SJSA1 (cell line): Measurements from ENCODE around the gene FYN. TPM values are rescaled to one million over a fixed set of nuclear protein-coding genes. Genes with fewer than 3 reads are reported as not detected.

Source experiments
- DNase-seq, 2 experiments: peaks; one replicate each; pipeline ENCODE4 v3.0.0-alpha.2; 2015 to 2020; ENCODE audit warnings: low spot score in 2 of 2, low read depth in 1 of 2
- H3K27ac ChIP-seq: fragments of 250-450 bp; sonication (Bioruptor Pico); 2 replicates; pipeline ENCODE4 v1.5.1; 2020; ENCODE audit warnings: mild to moderate bottlenecking, moderate library complexity
- H3K27me3 ChIP-seq: fragments of 250-450 bp; sonication (Bioruptor Pico); replicated peaks from 2 replicates; pipeline ENCODE4 v1.5.1; 2020; ENCODE audit warnings: mild to moderate bottlenecking, moderate library complexity
- H3K36me3 ChIP-seq: fragments of 250-450 bp; sonication (Bioruptor Pico); 2 replicates; pipeline ENCODE4 v1.5.1; 2020; ENCODE audit warnings: mild to moderate bottlenecking
- H3K4me1 ChIP-seq: fragments of 250-450 bp; sonication (Bioruptor Pico); replicated peaks from 2 replicates; pipeline ENCODE4 v1.6.1; 2021; ENCODE audit warnings: mild to moderate bottlenecking
- H3K4me3 ChIP-seq: fragments of 250-450 bp; sonication (Bioruptor Pico); 2 replicates; pipeline ENCODE4 v1.5.1; 2020; ENCODE audit warnings: mild to moderate bottlenecking
- H3K9me3 ChIP-seq: fragments of 250-450 bp; sonication (Bioruptor Pico); replicated peaks from 2 replicates; pipeline ENCODE4 v1.5.1; 2020; ENCODE audit warnings: mild to moderate bottlenecking
- total RNA-seq: library from RNA; depleted of rRNA; stranded (reverse); fragments of >200 nt; shearing (Covaris generic); gene quantifications from 2 replicates; pipeline ENCODE4 v1.2.3, GENCODE V29; 2014

The FYN gene
- total RNA-seq, 1 experiment from 2014 or later, result 53.4 TPM

- Histone ChIP-seq H3K27me3 (no peaks in the 10 kb centered on the region), H3K4me3 (no peak overlapping the region), H3K4me1 (peaks cover 24% of the 10 kb centered on the region), H3K9me3 (no peaks in the 10 kb centered on the region), H3K27ac (no peak overlapping the region), H3K36me3 (no peaks in the 10 kb centered on the region)
- DNase-seq, result no peak
These were observed 62.7 kb downstream of the FYN start for GRCh38 chr6:111810294-111811131.

DNA sequence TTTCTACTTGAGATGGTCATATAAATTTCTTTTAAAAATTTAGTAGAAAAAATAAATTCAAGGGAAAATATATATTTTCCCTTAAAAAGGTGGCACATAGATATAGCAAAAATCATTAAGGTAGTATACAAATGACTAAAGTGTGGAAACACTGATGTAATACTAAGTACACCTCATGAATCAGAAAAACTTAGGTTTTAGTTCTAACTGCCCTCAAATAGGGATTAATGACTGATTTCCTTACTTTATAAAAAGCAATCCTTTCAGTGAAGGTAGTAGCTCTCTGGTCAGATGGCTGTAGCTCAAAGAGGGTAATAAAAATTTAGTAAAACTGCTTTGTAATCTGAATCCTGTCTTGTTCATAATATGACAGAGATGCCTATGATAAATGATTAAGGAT is 63.5 kb downstream of the FYN start:
- no peaks in the 10 kb centered on the region for H3K27me3 ChIP-seq
- H3K4me3 ChIP-seq, result no peak overlapping the region
- no peaks in the 10 kb centered on the region for H3K9me3 ChIP-seq
- no peak for DNase-seq
- peaks cover 31% of the 10 kb centered on the region for H3K4me1 ChIP-seq
- no peak overlapping the region for H3K27ac ChIP-seq
- no peaks in the 10 kb centered on the region for H3K36me3 ChIP-seq

DNA sequence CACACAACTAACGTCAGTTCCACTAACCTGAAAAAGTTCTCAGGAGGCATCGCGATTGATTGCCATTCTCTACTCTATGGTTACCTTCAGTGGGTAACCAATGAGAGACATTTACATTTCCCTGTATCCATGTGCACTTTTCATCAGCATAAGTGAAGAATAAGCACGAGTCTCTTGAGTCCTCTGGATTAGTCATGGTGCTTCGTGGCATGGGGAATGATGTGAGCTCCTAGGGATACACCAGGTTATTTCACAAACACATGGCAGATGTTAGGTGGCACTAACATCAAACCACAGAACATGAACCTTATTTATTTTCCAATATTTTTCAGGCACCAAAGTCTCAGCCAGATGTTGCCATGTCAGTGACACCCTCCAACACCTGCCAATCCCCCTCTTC is 64.0 kb downstream of the FYN start:
- no peaks in the 10 kb centered on the region for H3K27me3 ChIP-seq
- DNase-seq, result no peak
- peaks cover 36% of the 10 kb centered on the region for H3K4me1 ChIP-seq
- H3K4me3 ChIP-seq, result no peak overlapping the region
- H3K36me3 ChIP-seq, result no peaks in the 10 kb centered on the region
- no peaks in the 10 kb centered on the region for H3K9me3 ChIP-seq
- no peak overlapping the region for H3K27ac ChIP-seq

- Histone ChIP-seq H3K4me3 (no peak overlapping the region), H3K9me3 (no peaks in the 10 kb centered on the region), H3K27ac (no peak overlapping the region), H3K27me3 (no peaks in the 10 kb centered on the region), H3K36me3 (no peaks in the 10 kb centered on the region), H3K4me1 (peaks cover 41% of the 10 kb centered on the region)
- no peak for DNase-seq
These were observed 64.8 kb downstream of the FYN start for GRCh38 chr6:111808493-111808892.

- Histone ChIP-seq H3K27me3 (no peaks in the 10 kb centered on the region), H3K36me3 (no peaks in the 10 kb centered on the region), H3K4me1 (peaks cover 36% of the 10 kb centered on the region), H3K27ac (no peak overlapping the region), H3K9me3 (no peaks in the 10 kb centered on the region), H3K4me3 (no peak overlapping the region)
- no peak for DNase-seq
These were observed 66.4 kb downstream of the FYN start for GRCh38 chr6:111806561-111807497.

DNA sequence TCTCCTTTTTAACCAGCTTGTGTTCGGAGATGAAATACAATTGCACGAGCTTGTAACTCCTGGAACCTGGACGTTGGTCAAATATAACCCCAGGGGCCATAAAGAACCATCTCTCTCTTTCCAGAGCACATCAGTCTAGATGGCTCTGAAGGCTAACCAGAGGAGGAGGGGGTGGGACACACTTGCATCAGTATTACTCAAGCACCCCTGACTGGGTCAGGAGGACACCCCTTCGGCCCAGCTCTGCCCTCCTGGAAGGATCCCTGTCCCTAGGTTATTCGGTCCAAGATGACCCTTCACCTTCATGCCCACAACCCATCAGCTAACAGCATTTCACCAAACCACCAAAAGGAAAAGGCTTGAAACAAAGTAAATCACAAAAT is 67.1 kb downstream of the FYN start:
- no peaks in the 10 kb centered on the region for H3K36me3 ChIP-seq
- H3K4me3 ChIP-seq, result no peak overlapping the region
- no peaks in the 10 kb centered on the region for H3K9me3 ChIP-seq
- DNase-seq, result no peak
- no peaks in the 10 kb centered on the region for H3K27me3 ChIP-seq
- no peak overlapping the region for H3K27ac ChIP-seq
- peaks cover 36% of the 10 kb centered on the region for H3K4me1 ChIP-seq

DNA sequence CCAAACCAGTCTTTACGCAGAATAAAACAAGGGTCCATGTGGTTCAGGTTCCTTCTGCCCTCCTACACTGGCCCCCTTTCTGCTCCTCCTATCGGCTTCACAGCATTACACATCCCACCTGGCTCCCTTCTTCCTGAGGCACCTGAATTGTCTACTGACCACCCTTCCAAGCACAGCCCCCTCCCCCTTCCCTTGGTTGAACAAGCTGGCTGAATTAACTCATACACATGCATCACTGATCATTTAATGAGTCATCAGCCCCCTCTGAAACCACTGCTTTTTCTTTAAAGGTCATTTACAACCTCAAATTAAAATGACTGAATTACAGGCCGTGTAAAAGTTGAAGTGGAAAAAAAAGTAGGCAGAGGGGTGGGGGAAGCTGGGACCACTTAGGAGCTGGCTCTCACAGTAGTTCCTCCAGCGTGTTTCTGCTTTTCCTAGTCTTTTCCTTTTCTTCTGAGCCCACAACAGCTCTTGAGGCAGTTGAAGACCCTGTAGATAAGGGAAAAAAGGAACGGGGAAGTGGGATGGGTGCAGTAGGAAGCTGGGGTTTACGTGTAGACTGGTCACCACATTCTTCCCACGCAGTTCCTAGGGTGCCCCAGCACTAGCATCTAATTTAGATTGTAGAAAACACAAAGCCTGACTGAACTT is 67.6 kb downstream of the FYN start:
- H3K36me3 ChIP-seq, result no peaks in the 10 kb centered on the region
- peak in 1 of 2 experiments; percentile 36 for DNase-seq
- H3K27ac ChIP-seq, result no peak overlapping the region
- no peaks in the 10 kb centered on the region for H3K9me3 ChIP-seq
- no peak overlapping the region for H3K4me3 ChIP-seq
- peaks cover 36% of the 10 kb centered on the region for H3K4me1 ChIP-seq
- no peaks in the 10 kb centered on the region for H3K27me3 ChIP-seq

DNA sequence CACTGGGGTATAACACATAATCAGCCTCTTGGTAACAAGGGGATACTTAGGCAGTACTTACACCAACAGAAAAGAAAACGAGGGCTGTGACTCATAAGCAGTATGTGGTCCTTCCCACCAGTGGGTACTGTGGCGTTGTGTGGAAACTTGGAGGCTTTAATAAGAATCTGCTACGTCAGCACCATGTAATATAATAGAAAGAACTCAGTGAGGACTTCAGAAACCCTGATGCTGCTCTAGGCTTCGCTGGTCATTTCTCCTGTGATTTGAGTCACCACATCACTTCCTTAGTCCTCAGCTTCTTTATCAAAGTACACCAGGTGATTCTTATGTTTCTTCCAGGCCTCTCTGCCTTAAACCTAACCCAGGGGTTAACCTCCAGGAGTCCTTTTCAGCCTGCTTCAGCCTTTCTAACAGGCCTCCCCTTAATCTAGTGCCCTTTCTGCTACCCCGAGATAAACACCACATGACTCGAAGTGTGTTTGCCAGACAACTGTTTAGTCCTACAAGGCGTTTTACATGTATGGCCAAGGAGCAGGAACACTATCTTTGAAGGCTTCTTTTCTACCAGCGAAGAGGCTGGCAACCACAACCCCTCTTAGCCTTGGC is 68.5 kb downstream of the FYN start:
- Histone ChIP-seq H3K4me1 (peaks cover 36% of the 10 kb centered on the region), H3K9me3 (no peaks in the 10 kb centered on the region), H3K27me3 (no peaks in the 10 kb centered on the region), H3K36me3 (no peaks in the 10 kb centered on the region), H3K27ac (peak overlapping the region; percentile 56), H3K4me3 (no peak overlapping the region)
- peak; percentile 62 to 66 for DNase-seq

- Histone ChIP-seq H3K36me3 (0 out of 2 replicates have a peak, but pooled peaks cover 5% of the 10 kb centered on the region), H3K27me3 (no peaks in the 10 kb centered on the region), H3K4me3 (no peak overlapping the region), H3K4me1 (peaks cover 37% of the 10 kb centered on the region), H3K27ac (peak overlapping the region; percentile 56), H3K9me3 (no peaks in the 10 kb centered on the region)
- DNase-seq, result peak in 1 of 2 experiments; percentile 80
These were observed 69.4 kb downstream of the FYN start for GRCh38 chr6:111803804-111804203.

GRCh38 chr6:111803371-111803770 is 69.9 kb downstream of the FYN start:
- Histone ChIP-seq H3K9me3 (no peaks in the 10 kb centered on the region), H3K4me1 (peaks cover 41% of the 10 kb centered on the region), H3K4me3 (no peak overlapping the region), H3K27ac (0 out of 2 replicates have a peak overlapping the region, but pooled peaks have one; percentile 56), H3K36me3 (0 out of 2 replicates have a peak, but pooled peaks cover 5% of the 10 kb centered on the region), H3K27me3 (no peaks in the 10 kb centered on the region)
- no peak for DNase-seq

DNA sequence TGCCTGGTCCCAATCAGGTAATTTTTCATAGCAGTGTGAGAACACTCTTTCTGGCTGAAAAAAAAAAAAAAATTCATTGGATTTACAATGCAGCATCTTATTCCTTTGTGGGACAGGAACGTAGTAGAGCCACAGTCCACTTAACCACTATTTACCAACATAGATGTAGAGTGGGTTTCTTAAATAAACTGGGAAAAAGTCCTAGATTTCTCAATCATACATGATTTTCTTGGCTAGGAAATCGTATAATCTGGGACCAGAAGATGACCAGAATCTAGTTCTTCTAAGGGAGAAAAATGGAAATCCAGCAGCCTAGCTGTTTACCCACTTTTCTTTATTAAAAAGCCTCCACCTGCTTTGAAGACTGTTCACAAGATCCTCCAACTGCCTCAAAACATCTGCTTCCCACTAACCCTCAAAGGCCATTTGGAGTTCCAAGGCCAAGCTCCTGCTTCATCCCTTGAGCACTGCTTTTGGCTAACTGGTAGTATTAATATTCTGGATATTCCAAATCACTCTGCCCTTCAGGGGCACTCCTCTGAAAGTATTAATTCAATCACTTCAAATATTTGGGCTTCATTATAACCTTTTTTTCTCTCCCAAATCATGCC is 70.4 kb downstream of the FYN start:
- Histone ChIP-seq H3K4me3 (no peak overlapping the region), H3K9me3 (no peaks in the 10 kb centered on the region), H3K36me3 (0 out of 2 replicates have a peak, but pooled peaks cover 5% of the 10 kb centered on the region), H3K27ac (no peak overlapping the region), H3K4me1 (peaks cover 44% of the 10 kb centered on the region), H3K27me3 (no peaks in the 10 kb centered on the region)
- no peak for DNase-seq

- DNase-seq, result no peak
These were observed 71.2 kb downstream of the FYN start for GRCh38 chr6:111802015-111802414.

GRCh38 chr6:111800821-111801220 is 72.4 kb downstream of the FYN start:
- H3K27ac ChIP-seq, result no peak overlapping the region
- no peaks in the 10 kb centered on the region for H3K27me3 ChIP-seq
- 0 out of 2 replicates have a peak, but pooled peaks cover 5% of the 10 kb centered on the region for H3K36me3 ChIP-seq
- DNase-seq, result no peak
- no peak overlapping the region for H3K4me3 ChIP-seq
- H3K4me1 ChIP-seq, result peaks cover 36% of the 10 kb centered on the region
- H3K9me3 ChIP-seq, result no peaks in the 10 kb centered on the region

More at GRCh38 chr6:111802015-111802414, 71.2 kb downstream of the FYN start:
- Histone ChIP-seq H3K27me3 (no peaks in the 10 kb centered on the region), H3K4me1 (peaks cover 44% of the 10 kb centered on the region), H3K9me3 (no peaks in the 10 kb centered on the region), H3K36me3 (0 out of 2 replicates have a peak, but pooled peaks cover 5% of the 10 kb centered on the region), H3K27ac (no peak overlapping the region), H3K4me3 (no peak overlapping the region)
